Erythroblast (primary cell): Measurements from ENCODE around the gene EPGN.

Experiments
- GATA1 ChIP-seq: IDR thresholded peaks from 2 replicates; pipeline ENCODE4 v1.6.1; 2011; ENCODE audit warnings: low read depth, mild to moderate bottlenecking, control low read depth, low read length, moderate library complexity
- POLR2A ChIP-seq: IDR thresholded peaks from 2 replicates; pipeline ENCODE4 v1.6.1; 2011; ENCODE audit warnings: mild to moderate bottlenecking, low read length

- TF ChIP-seq POLR2A (no peak), GATA1 (no peak)
Measured at GRCh38 chr4:74328501-74328900, 20.2 kb downstream of the EPGN start.
